SK-N-MC (cell line): ENCODE measurements around the gene ACTR3.

Source experiments
- FOXP2 ChIP-seq: optimal IDR thresholded peaks from 2 replicates; pipeline ENCODE3; 2011; ENCODE audit warnings: mild to moderate bottlenecking, moderate library complexity; ENCODE audit not compliant: insufficient read depth; ENCODE audit errors: extremely low read length, control extremely low read depth
- POLR2AphosphoS5 ChIP-seq: IDR thresholded peaks from 2 replicates; pipeline ENCODE4 v1.6.1; 2012; ENCODE audit warnings: mild to moderate bottlenecking, low read depth, low read length, borderline replicate concordance

- TF ChIP-seq POLR2AphosphoS5 (no peak), FOXP2 (no peak)
Measured at GRCh38 chr2:113854970-113855740, 34.7 kb upstream of the ACTR3 start.
